ENCODE measurements around the gene MPPED1.

Gene MPPED1

DNA sequence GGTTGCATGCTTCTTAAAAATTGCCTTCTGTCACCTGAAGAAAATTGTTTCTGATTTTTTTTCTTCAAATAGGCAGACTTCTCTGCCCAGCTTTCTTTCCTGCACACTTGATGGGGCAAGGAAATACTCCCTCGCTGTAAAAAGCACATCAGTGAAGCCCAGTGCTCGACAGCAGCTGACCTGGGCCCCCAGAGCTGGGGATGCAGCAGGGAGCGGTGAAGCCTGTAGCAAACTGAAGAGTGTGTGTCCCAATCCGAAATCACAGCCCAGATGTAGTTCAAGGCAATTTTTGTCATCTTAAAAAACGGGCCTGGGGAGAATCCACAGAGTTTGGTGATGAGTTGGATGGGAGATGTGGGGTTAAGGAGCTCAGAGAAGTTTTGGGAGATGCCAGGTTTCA, 27.0 kb upstream of the MPPED1 start:
- H3K36me3 ChIP-seq (ENCODE audit: insufficient read depth, low read length): no peaks in the 10 kb centered on the region
- no peaks in the 10 kb centered on the region for H3K4me1 ChIP-seq (ENCODE audit: control insufficient read depth, insufficient read depth, low read length)
- no peak overlapping the region for H3K4me2 ChIP-seq (ENCODE audit: low read length)

DNA sequence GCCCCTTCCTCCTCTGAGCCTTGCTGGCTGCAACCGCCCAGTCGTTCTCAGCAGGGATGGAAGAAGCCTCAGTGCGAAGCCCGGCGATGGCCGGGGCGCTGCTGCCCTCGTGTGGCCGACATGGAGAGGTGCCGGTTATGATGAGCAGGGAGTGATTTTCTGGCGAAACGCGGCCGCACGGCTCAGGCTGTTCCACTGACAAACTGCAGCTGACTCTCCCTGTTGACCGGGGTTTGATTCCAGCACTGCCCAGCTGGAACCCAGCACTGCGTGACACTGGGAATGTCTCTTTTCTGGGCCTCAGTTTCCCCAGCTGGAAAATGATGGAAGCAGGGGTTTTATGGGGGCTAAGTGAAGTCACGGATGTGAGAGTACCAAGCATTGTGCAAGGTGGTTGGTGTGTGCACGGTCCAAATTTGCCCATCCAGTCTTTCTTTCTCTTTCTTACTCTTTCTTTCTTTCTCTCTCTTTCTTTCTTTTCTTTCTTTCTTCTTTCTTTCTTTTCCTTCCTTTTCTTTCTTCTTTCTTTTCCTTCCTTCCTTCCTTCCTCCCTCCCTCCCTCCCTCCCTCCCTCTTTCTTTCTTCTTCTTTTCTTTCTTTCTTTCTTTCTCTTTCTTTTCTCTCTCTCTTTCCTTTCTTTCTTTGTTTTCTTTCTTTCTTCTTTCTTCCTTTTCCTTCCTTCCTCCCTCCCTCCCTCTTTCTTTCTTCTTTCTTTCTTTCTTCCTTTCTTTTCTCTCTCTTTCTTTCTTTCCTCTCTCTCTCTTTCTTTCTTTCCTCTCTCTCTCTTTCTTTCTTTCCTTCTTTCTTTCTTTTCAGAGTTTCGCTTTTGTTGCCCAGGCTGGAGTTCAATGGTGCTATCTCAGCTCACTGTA, 25.8 kb upstream of the MPPED1 start:
- Histone ChIP-seq H3K4me2 (ENCODE audit: low read length) (peak overlapping the region; percentile 65), H3K27me3 (ENCODE audit: control insufficient read depth, insufficient read depth, low read length) (peaks cover 44% of the 10 kb centered on the region), H3K9me3 (replicated peaks; ENCODE audit: low read length) (no peaks in the 10 kb centered on the region), H3K4me1 (ENCODE audit: control insufficient read depth, insufficient read depth, low read length) (no peaks in the 10 kb centered on the region), H3K36me3 (ENCODE audit: insufficient read depth, low read length) (no peaks in the 10 kb centered on the region), H3K9ac (ENCODE audit: low read depth, low read length) (no peak overlapping the region), H3K4me3 (ENCODE audit: low read length) (no peak overlapping the region)

More for the DNA sequence above, 27.0 kb upstream of the MPPED1 start:
- Histone ChIP-seq H3K9ac (ENCODE audit: low read depth, low read length) (no peak overlapping the region), H3K9me3 (replicated peaks; ENCODE audit: low read length) (no peaks in the 10 kb centered on the region), H3K27me3 (ENCODE audit: control insufficient read depth, insufficient read depth, low read length) (peaks cover 47% of the 10 kb centered on the region), H3K4me3 (ENCODE audit: low read length) (no peak overlapping the region)

DNA sequence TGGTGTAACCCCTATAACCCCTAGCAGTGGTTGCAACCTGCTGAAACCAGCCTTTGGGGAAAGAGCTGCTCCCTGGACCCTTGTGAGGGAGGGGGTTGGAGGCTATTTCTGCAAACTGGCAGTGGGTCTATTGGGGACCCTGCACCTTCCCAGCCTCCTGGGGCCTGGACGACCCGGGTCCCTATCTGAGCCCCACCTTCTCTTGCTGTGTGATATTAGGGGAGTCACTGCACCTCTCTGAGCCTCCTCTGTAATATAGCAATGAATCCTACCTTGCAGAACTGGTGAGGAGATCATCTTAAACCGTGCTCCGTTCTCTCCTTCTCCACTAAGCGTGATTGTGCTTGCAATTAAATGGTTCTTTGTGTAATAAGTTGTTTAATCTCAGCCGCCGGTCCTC, 24.0 kb upstream of the MPPED1 start:
- Histone ChIP-seq H3K9ac (ENCODE audit: low read depth, low read length) (no peak overlapping the region), H3K4me1 (ENCODE audit: control insufficient read depth, insufficient read depth, low read length) (no peaks in the 10 kb centered on the region), H3K36me3 (ENCODE audit: insufficient read depth, low read length) (no peaks in the 10 kb centered on the region), H3K4me3 (ENCODE audit: low read length) (no peak overlapping the region), H3K9me3 (replicated peaks; ENCODE audit: low read length) (no peaks in the 10 kb centered on the region), H3K4me2 (ENCODE audit: low read length) (no peak overlapping the region), H3K27me3 (ENCODE audit: control insufficient read depth, insufficient read depth, low read length) (peaks cover 38% of the 10 kb centered on the region)

DNA sequence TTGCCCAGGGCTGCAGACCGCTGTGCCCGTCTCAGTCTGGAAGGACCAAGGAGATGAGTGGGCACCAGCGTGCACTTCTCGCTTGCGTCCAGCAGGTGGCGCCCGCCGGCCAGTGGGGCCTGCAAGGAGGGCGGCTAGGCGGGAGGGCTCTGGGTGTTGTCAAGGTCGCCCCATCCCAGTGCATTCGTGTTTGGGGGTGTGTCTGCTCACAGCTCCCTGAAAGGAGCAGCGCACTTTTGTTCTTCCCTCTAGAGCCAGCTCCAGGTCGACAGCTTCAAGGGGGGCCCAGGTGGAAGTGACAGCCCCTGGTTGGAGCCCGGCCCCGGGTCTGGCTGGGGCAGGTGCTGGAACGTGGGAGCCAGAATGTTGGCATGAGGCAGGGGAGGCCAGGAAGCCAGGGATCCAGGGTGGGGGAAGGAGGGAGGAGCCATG, 23.4 kb upstream of the MPPED1 start:
- peaks cover 35% of the 10 kb centered on the region for H3K27me3 ChIP-seq (ENCODE audit: control insufficient read depth, insufficient read depth, low read length)
- H3K36me3 ChIP-seq (ENCODE audit: insufficient read depth, low read length): no peaks in the 10 kb centered on the region
- no peaks in the 10 kb centered on the region for H3K4me1 ChIP-seq (ENCODE audit: control insufficient read depth, insufficient read depth, low read length)
- H3K4me2 ChIP-seq (ENCODE audit: low read length): no peak overlapping the region
- no peaks in the 10 kb centered on the region for H3K9me3 ChIP-seq (replicated peaks; ENCODE audit: low read length)
- no peak overlapping the region for H3K9ac ChIP-seq (ENCODE audit: low read depth, low read length)
- no peak overlapping the region for H3K4me3 ChIP-seq (ENCODE audit: low read length)

DNA sequence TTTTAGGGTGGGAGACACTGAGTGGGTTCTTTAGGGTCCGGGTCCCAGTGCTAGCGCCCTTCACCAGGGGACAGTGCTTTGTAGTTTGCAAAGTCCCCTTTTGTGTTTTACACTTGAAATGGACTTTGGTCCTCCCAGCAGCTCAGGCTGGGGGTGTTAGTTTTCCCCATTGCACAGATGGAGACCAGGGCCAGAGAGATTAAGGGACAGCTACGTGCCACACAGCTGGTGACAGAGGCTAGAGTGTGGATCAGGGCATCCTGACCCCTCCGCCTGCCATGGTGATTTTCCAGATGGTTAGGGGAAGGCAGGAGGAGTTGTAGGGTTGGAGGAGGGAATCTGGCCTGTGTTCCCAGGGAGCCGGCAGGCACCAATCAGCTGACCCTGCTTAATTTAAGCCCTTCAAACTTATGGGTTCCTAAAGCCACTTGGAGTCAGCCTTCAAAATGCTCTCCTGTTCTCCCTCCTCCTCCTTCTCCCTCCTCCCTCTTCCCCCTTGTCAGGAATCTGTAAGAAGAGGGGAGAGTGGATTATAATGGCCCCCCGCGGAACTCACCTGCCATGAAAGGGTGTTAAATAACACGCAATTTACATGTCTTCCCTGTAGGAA, 22.5 kb upstream of the MPPED1 start:
- peaks cover 33% of the 10 kb centered on the region for H3K27me3 ChIP-seq (ENCODE audit: control insufficient read depth, insufficient read depth, low read length)

DNA sequence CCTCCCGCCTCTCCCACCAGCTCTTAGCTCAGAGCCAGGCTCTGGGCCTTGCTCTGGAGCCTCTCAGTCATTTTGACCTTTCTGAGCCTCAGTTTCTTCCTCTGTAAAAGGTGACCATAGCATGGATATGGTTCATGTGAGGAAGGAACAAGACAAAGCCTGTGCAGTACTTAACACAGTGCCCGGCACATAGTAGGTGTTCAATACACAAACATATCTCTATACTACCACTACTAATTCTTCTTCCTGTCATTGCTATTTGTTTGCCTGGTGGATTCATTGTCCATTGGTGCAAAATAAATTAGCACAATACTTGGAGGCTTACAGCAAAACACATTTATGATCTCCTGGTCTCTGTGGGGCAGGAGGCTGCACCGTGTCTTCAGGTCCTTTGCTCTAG, 21.6 kb upstream of the MPPED1 start:
- H3K9me3 ChIP-seq (replicated peaks; ENCODE audit: low read length): no peaks in the 10 kb centered on the region
- H3K4me1 ChIP-seq (ENCODE audit: control insufficient read depth, insufficient read depth, low read length): no peaks in the 10 kb centered on the region
- no peak overlapping the region for H3K9ac ChIP-seq (ENCODE audit: low read depth, low read length)
- H3K4me3 ChIP-seq (ENCODE audit: low read length): no peak overlapping the region
- no peaks in the 10 kb centered on the region for H3K36me3 ChIP-seq (ENCODE audit: insufficient read depth, low read length)
- no peak overlapping the region for H3K4me2 ChIP-seq (ENCODE audit: low read length)
- peaks cover 33% of the 10 kb centered on the region for H3K27me3 ChIP-seq (ENCODE audit: control insufficient read depth, insufficient read depth, low read length)

More for the DNA sequence above, 22.5 kb upstream of the MPPED1 start:
- no peaks in the 10 kb centered on the region for H3K9me3 ChIP-seq (replicated peaks; ENCODE audit: low read length)
- no peak overlapping the region for H3K4me3 ChIP-seq (ENCODE audit: low read length)
- H3K4me1 ChIP-seq (ENCODE audit: control insufficient read depth, insufficient read depth, low read length): no peaks in the 10 kb centered on the region
- no peak overlapping the region for H3K4me2 ChIP-seq (ENCODE audit: low read length)
- no peaks in the 10 kb centered on the region for H3K36me3 ChIP-seq (ENCODE audit: insufficient read depth, low read length)
- H3K9ac ChIP-seq (ENCODE audit: low read depth, low read length): no peak overlapping the region

DNA sequence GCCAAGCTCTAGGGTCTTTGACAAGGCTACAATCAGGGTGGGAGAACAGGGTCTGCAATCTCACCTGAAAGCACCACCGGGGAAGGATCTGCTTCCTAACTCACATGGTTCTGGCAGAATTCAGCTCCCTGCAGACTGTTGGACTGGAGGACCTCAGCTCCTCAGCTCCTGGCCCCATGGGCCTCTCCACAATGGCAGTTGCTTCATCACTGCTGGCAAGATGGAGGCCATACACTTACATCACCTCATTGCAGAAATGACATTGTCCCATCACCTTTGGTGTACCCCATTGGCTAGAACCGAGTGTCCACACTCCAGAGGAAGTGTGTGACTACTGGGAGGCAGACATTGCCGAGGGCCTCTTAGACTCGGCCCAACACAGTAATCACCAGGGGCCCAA, 20.9 kb upstream of the MPPED1 start:
- H3K9me3 ChIP-seq (replicated peaks; ENCODE audit: low read length): no peaks in the 10 kb centered on the region
- H3K4me1 ChIP-seq (ENCODE audit: control insufficient read depth, insufficient read depth, low read length): no peaks in the 10 kb centered on the region
- H3K4me2 ChIP-seq (ENCODE audit: low read length): no peak overlapping the region
- no peaks in the 10 kb centered on the region for H3K36me3 ChIP-seq (ENCODE audit: insufficient read depth, low read length)
- H3K27me3 ChIP-seq (ENCODE audit: control insufficient read depth, insufficient read depth, low read length): peaks cover 32% of the 10 kb centered on the region
- no peak overlapping the region for H3K9ac ChIP-seq (ENCODE audit: low read depth, low read length)
- H3K4me3 ChIP-seq (ENCODE audit: low read length): no peak overlapping the region

DNA sequence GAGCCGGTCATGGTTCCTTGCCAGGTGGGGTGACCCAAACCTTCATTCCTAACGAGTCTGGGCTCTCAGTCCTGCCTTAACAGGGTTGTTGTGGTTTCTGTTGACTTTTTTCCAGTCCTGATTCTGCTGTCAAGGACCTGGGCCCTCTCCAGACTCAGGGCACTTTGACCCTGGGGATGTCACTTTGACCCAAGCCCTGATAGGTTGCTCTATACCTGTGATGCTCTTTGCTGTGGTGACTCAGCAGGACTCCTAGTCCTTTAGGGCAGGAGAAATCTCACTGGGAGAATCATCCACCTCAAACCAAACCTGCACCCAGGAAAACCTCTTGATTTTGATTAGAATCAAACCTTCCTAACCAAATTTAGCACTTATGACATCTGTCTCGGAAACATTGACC, 20.5 kb upstream of the MPPED1 start:
- Histone ChIP-seq H3K4me3 (ENCODE audit: low read length) (no peak overlapping the region), H3K9me3 (replicated peaks; ENCODE audit: low read length) (no peaks in the 10 kb centered on the region), H3K4me1 (ENCODE audit: control insufficient read depth, insufficient read depth, low read length) (no peaks in the 10 kb centered on the region), H3K36me3 (ENCODE audit: insufficient read depth, low read length) (no peaks in the 10 kb centered on the region), H3K9ac (ENCODE audit: low read depth, low read length) (no peak overlapping the region), H3K4me2 (ENCODE audit: low read length) (no peak overlapping the region), H3K27me3 (ENCODE audit: control insufficient read depth, insufficient read depth, low read length) (peaks cover 30% of the 10 kb centered on the region)

DNA sequence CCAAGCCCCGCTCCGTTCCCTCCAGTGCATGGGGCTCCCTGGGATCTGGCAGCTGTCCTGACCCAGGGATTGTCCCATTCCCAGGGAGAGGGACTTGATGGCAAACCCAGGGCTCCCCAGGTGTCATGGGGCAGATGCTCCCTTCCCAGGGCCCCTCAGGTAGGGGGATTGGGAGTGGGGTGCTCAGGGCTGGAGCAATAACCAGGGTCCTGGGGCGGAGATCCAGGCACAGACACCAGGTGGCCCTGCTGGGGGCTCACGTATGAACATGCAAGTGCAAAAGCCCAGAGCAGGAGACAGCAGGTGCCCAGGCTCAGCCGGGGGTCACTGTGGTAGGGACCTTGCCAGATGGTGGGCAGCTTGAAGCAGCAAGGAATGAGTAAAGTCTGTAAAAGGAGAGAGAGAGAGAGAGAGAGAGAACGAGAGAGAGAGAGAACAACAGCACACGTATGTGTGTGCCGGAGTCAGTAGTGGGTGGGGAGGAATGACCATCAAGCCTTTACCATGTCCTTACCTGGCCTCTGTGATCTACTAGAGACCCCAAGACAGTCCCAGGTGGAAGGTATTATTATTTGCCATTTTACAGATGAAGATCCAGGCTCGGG, 19.3 kb upstream of the MPPED1 start:
- Histone ChIP-seq H3K9ac (ENCODE audit: low read depth, low read length) (no peak overlapping the region), H3K4me1 (ENCODE audit: control insufficient read depth, insufficient read depth, low read length) (no peaks in the 10 kb centered on the region), H3K4me3 (ENCODE audit: low read length) (no peak overlapping the region), H3K4me2 (ENCODE audit: low read length) (no peak overlapping the region), H3K27me3 (ENCODE audit: control insufficient read depth, insufficient read depth, low read length) (peaks cover 19% of the 10 kb centered on the region), H3K36me3 (ENCODE audit: insufficient read depth, low read length) (no peaks in the 10 kb centered on the region), H3K9me3 (replicated peaks; ENCODE audit: low read length) (no peaks in the 10 kb centered on the region)

DNA sequence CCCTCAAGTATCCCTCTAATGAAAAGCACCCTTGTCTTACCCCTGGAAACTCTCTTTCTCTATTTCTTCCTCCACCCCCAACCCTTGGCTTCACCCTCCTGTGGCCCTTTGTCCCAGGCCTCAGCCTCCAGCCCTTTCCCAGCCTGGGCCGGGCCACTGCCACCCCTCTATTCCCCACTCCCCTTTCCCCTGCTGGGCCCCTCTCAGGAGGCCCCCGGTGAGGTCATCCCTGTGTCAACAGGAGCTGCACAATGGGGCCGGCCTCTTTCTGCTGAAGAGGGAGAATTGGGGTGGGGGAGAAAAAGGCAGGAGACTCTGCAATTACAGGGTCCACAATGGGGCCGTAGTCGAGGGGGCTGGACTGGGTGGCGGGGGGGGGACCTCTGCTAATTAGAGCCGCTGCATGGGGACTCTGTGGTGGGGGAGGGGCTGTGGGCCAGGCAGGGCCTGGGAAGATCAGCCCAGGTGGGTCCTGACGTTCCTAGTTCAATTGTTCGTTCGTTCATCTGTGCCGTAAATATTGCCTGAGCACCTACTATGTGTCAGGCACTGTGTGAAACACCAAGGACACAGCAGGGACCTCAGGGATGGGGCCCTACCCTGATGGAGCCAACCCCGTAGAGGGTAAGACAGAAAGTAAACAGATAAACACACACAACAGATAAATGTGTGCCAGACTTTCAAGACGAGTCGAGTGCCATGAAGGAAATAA, 18.5 kb upstream of the MPPED1 start:
- peaks cover 12% of the 10 kb centered on the region for H3K27me3 ChIP-seq (ENCODE audit: control insufficient read depth, insufficient read depth, low read length)

DNA sequence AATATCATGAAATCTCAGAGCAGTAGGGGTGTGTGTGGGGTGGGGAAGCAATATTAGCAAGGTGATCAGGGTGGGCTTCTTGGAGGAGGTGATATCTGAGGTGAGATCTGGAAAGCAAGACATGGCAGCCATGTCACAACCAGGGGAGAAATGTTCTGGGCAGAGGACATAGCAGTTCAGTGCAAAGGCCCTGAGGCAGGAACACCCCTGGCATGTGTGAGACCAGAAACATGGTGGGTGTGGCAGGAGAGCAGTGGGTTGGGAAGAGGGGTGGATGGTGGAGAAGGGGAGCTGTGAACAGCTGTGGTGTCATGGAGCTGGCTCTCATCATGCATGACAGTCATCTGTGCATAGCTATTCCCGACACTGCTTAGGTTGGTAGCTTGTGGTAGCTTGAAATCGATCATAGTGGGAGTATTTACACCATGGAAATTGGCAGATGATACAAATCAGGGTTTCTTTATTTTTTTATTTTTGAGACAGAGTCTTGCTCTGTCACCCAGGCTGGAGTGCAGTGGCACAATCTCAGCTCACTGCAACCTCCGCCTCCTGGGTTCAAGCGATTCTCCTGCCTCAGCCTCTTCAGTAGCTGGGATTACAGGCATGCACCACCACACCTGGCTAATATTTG, 17.9 kb upstream of the MPPED1 start:
- no peaks in the 10 kb centered on the region for H3K4me1 ChIP-seq (ENCODE audit: control insufficient read depth, insufficient read depth, low read length)
- H3K27me3 ChIP-seq (ENCODE audit: control insufficient read depth, insufficient read depth, low read length): peaks cover 12% of the 10 kb centered on the region
- no peak overlapping the region for H3K4me2 ChIP-seq (ENCODE audit: low read length)
- H3K36me3 ChIP-seq (ENCODE audit: insufficient read depth, low read length): no peaks in the 10 kb centered on the region
- H3K9me3 ChIP-seq (replicated peaks; ENCODE audit: low read length): no peaks in the 10 kb centered on the region
- no peak overlapping the region for H3K9ac ChIP-seq (ENCODE audit: low read depth, low read length)
- no peak overlapping the region for H3K4me3 ChIP-seq (ENCODE audit: low read length)

More for the DNA sequence above, 18.5 kb upstream of the MPPED1 start:
- Histone ChIP-seq H3K9me3 (replicated peaks; ENCODE audit: low read length) (no peaks in the 10 kb centered on the region), H3K36me3 (ENCODE audit: insufficient read depth, low read length) (no peaks in the 10 kb centered on the region), H3K4me2 (ENCODE audit: low read length) (no peak overlapping the region), H3K9ac (ENCODE audit: low read depth, low read length) (no peak overlapping the region), H3K4me1 (ENCODE audit: control insufficient read depth, insufficient read depth, low read length) (no peaks in the 10 kb centered on the region), H3K4me3 (ENCODE audit: low read length) (no peak overlapping the region)
